ENCODE data around the gene DHFR2.

DHFR2 gene

DNA sequence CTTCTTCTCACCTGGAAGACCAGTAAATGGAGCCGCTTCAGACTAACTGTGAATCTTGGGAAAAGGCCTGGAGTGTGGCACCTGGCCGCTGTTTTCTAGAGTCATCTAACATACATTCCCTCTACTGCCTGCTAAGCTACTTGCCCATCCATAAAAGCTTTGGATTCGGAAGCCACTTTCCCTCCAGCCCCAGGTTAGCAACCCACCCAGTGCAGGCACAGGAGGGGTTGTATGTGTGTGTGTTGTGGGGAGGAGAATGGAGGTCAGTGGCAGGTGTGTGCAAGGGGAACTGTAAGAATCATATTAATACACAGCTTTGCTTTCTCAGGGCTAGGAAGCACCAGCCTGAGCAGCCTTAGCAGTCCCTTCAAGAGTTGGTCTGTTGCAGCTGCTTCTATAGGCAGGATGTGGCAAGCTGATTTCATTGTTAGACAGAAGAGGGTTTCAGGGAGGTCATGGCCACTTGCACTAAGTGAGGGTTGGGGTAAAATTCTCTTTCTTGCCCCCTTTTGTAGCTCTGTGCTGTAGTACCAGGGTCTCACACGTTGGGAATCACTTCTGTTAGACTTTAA lies 9.1 kb upstream of the DHFR2 start:
- CTCF ChIA-PET: interaction anchor here (1.0 kb wide), 1 partner anchor 30 kb away, joined by 3 read pairs; no protein-coding TSS in a partner anchor
- TF ChIP-seq, protein P1, sequence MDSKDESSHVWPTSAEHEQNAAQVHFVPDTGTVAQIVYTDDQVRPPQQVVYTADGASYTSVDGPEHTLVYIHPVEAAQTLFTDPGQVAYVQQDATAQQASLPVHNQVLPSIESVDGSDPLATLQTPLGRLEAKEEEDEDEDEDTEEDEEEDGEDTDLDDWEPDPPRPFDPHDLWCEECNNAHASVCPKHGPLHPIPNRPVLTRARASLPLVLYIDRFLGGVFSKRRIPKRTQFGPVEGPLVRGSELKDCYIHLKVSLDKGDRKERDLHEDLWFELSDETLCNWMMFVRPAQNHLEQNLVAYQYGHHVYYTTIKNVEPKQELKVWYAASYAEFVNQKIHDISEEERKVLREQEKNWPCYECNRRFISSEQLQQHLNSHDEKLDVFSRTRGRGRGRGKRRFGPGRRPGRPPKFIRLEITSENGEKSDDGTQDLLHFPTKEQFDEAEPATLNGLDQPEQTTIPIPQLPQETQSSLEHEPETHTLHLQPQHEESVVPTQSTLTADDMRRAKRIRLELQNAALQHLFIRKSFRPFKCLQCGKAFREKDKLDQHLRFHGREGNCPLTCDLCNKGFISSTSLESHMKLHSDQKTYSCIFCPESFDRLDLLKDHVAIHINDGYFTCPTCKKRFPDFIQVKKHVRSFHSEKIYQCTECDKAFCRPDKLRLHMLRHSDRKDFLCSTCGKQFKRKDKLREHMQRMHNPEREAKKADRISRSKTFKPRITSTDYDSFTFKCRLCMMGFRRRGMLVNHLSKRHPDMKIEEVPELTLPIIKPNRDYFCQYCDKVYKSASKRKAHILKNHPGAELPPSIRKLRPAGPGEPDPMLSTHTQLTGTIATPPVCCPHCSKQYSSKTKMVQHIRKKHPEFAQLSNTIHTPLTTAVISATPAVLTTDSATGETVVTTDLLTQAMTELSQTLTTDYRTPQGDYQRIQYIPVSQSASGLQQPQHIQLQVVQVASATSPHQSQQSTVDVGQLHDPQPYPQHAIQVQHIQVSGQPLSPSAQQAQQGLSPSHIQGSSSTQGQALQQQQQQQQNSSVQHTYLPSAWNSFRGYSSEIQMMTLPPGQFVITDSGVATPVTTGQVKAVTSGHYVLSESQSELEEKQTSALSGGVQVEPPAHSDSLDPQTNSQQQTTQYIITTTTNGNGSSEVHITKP (tag by site-specific recombination; IDR thresholded peaks at IDR 0.05): no peak
- no peak for TF ChIP-seq ZNF544 (tag by site-specific recombination; IDR thresholded peaks at IDR 0.05)
- no peak for TF ChIP-seq ZNF19 (tag by site-specific recombination; IDR thresholded peaks at IDR 0.05; ENCODE audit: low read depth)
- no peak for TF ChIP-seq HOXA7 (CRISPR knock-in tag; IDR thresholded peaks at IDR 0.05; ENCODE audit: borderline replicate concordance)
- TF ChIP-seq, protein P2, sequence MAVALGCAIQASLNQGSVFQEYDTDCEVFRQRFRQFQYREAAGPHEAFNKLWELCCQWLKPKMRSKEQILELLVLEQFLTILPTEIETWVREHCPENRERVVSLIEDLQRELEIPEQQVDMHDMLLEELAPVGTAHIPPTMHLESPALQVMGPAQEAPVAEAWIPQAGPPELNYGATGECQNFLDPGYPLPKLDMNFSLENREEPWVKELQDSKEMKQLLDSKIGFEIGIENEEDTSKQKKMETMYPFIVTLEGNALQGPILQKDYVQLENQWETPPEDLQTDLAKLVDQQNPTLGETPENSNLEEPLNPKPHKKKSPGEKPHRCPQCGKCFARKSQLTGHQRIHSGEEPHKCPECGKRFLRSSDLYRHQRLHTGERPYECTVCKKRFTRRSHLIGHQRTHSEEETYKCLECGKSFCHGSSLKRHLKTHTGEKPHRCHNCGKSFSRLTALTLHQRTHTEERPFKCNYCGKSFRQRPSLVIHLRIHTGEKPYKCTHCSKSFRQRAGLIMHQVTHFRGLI (tag by site-specific recombination; IDR thresholded peaks at IDR 0.05): no peak
- no peak for TF ChIP-seq ZNF2 (tag by site-specific recombination; IDR thresholded peaks at IDR 0.05)
- TF ChIP-seq ZBTB48 (tag by site-specific recombination; IDR thresholded peaks at IDR 0.05): no peak
- TF ChIP-seq ZBTB8A (tag by site-specific recombination; IDR thresholded peaks at IDR 0.05): no peak
- TF ChIP-seq, protein P3, sequence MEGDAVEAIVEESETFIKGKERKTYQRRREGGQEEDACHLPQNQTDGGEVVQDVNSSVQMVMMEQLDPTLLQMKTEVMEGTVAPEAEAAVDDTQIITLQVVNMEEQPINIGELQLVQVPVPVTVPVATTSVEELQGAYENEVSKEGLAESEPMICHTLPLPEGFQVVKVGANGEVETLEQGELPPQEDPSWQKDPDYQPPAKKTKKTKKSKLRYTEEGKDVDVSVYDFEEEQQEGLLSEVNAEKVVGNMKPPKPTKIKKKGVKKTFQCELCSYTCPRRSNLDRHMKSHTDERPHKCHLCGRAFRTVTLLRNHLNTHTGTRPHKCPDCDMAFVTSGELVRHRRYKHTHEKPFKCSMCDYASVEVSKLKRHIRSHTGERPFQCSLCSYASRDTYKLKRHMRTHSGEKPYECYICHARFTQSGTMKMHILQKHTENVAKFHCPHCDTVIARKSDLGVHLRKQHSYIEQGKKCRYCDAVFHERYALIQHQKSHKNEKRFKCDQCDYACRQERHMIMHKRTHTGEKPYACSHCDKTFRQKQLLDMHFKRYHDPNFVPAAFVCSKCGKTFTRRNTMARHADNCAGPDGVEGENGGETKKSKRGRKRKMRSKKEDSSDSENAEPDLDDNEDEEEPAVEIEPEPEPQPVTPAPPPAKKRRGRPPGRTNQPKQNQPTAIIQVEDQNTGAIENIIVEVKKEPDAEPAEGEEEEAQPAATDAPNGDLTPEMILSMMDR (tag by site-specific recombination; IDR thresholded peaks at IDR 0.05): no peak
- TF ChIP-seq ZNF350 (tag by site-specific recombination; IDR thresholded peaks at IDR 0.05): no peak
- TF ChIP-seq ZNF423 (tag by site-specific recombination; IDR thresholded peaks at IDR 0.05): no peak
- TF ChIP-seq ZNF701 (tag by site-specific recombination; IDR thresholded peaks at IDR 0.05): no peak
- Histone ChIP-seq H3K27ac (ENCODE audit: extremely low read depth, low read depth, low read length) (no peak overlapping the region), H3K4me3 (ENCODE audit: low read depth, low read length) (no peak overlapping the region), H3K36me3 (ENCODE audit: control insufficient read depth in 2 of 2, insufficient read depth in 1 of 2, low read length in 2 of 2) (peaks cover 0 to 38% of the 10 kb centered on the region in 2 experiments; a peak in 1 of 3 replicates), H3K4me1 (ENCODE audit: control insufficient read depth, insufficient read depth, low read length) (no peaks in the 10 kb centered on the region), H3K9me3 (ENCODE audit: control insufficient read depth, insufficient read depth, low read depth, low read length) (no peaks in the 10 kb centered on the region)
- POLR2A ChIA-PET: no interaction called here

- H3K36me3 ChIP-seq (ENCODE audit: control insufficient read depth in 2 of 2, insufficient read depth in 1 of 2, low read length in 2 of 2): peaks cover 0 to 39% of the 10 kb centered on the region in 2 experiments; a peak in 1 of 3 replicates
- no peaks in the 10 kb centered on the region for H3K4me1 ChIP-seq (ENCODE audit: control insufficient read depth, insufficient read depth, low read length)
- H3K4me3 ChIP-seq (ENCODE audit: low read depth, low read length): no peak overlapping the region
- no peaks in the 10 kb centered on the region for H3K9me3 ChIP-seq (ENCODE audit: control insufficient read depth, insufficient read depth, low read depth, low read length)
- CTCF ChIA-PET: interaction anchor here (0.7 to 1.8 kb wide), 4 partner anchors 9 to 69 kb away, joined by 3 to 7 read pairs (median 4); no protein-coding TSS in a partner anchor
- POLR2A ChIA-PET: no interaction called here
- H3K27ac ChIP-seq (ENCODE audit: extremely low read depth, low read depth, low read length): no peak overlapping the region
- TF ChIP-seq ZNF529 (tag by site-specific recombination; IDR thresholded peaks at IDR 0.05; ENCODE audit: insufficient replicate concordance) (no peak), PRDM1 (tag by site-specific recombination; IDR thresholded peaks at IDR 0.05) (0 out of 2 replicates have a peak, but pooled peaks have one; percentile 46)
Measured at GRCh38 chr3:94070341-94070911, 7.7 kb upstream of the DHFR2 start.

All from HEK293 (cell line).